NB4 (cell line): ENCODE data around the gene CYBC1.

Experiments used
- CTCF ChIP-seq: IDR thresholded peaks from one replicate; pipeline ENCODE4 v1.5.1; 2012; ENCODE audit warnings: low read depth, low read length
- MYC ChIP-seq: IDR thresholded peaks from 2 replicates; pipeline ENCODE4 v1.6.1; 2011; ENCODE audit warnings: low read depth, low read length
- POLR2A ChIP-seq: IDR thresholded peaks from 2 replicates; pipeline ENCODE4 v1.6.1; 2011; ENCODE audit warnings: mild to moderate bottlenecking; ENCODE audit not compliant: insufficient read length; ENCODE audit errors: extremely low read depth
- TF ChIP-seq, protein P1 (sequence below): IDR thresholded peaks from 2 replicates; pipeline ENCODE4 v1.6.1; 2011; ENCODE audit warnings: low read depth, low read length

- TF ChIP-seq CTCF (no peak), POLR2A (peak; percentile 84), MYC (peak; percentile 89)
- TF ChIP-seq, protein P1, sequence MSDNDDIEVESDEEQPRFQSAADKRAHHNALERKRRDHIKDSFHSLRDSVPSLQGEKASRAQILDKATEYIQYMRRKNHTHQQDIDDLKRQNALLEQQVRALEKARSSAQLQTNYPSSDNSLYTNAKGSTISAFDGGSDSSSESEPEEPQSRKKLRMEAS = peak; percentile 65
These were observed 32.3 kb downstream of the CYBC1 start, which contains the start of the genes HEXD and OGFOD3 for GRCh38 chr17:82418001-82418986.
